H1 (cell line): ENCODE measurements around the gene DHRS12.

Experiments used
- KDM1A ChIP-seq: fragments of 200-600, 300-600 bp; sonication (generic); IDR thresholded peaks from 2 replicates; pipeline ENCODE4 v1.7.1; 2016; ENCODE audit warnings: mild to moderate bottlenecking, low read length, borderline replicate concordance
- POLR2A ChIP-seq, 2 experiments: IDR thresholded peaks; 1 replicate in 1 of 2; 2 replicates in 1 of 2; pipeline ENCODE4 v1.6.1; 2011; ENCODE audit warnings: low read depth in 2 of 2, low read length in 2 of 2, mild to moderate bottlenecking in 2 of 2; ENCODE audit errors: control extremely low read depth in 1 of 2

DNA sequence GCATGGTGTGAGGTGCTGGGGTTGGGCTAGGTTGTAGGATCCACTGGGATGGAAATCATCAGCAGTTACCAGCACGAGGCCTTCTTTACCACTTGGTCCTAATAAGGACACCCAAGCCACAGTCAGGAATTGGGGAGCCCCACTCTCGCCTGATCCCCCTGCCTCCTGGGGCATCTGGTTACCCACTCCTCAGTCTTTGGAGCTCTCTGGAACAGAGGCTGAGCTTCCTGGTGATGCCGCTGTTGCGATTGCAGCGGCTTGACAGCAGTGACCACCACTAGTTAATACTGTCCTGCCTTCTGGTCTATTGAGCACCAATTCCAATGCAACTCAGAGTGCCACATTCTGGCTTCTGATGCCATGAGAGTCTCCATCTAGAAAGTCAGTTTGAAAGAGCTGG lies 27.6 kb upstream of the DHRS12 start:
- TF ChIP-seq KDM1A (no peak), POLR2A (IDR thresholded peaks at IDR 0.05; ENCODE audit: control extremely low read depth in 1 of 2, low read depth in 2 of 2, low read length in 2 of 2) (no peak)
